Natural killer cell (primary cell): ENCODE measurements around the gene DDAH1. TPM values are rescaled to one million over a fixed set of nuclear protein-coding genes. Genes with fewer than 3 reads are reported as not detected.
A peak's percentile ranks its signal among the peaks of the same experiment; 100 is the strongest.

ENCODE experiments used
- ATAC-seq, 3 donors: fragments of 150-1000 bp in 2 of 3; fragments of 200-7000 bp in 1 of 3; cut with Tn5 transposase; 1 replicate in 1 of 3; 2 replicates in 2 of 3; pipeline ENCODE4 v1.10.0; 2021; ENCODE audit warnings: mild to moderate bottlenecking in 2 of 3, moderate library complexity in 2 of 3
- DNase-seq, 2 donors: peaks; one replicate each; pipeline versions ENCODE4 v3.0.0 to v3.0.0-alpha.2; 2013 to 2021; ENCODE audit warnings: mixed read lengths in 1 of 2
- H3K27ac ChIP-seq: one replicate; pipeline ENCODE4 v1.5.1; 2013; ENCODE audit warnings: mild to moderate bottlenecking, low read length
- H3K27me3 ChIP-seq: one replicate; pipeline ENCODE4 v1.6.1; 2013; ENCODE audit warnings: low read length; ENCODE audit not compliant: control insufficient read depth, insufficient read depth
- H3K36me3 ChIP-seq: one replicate; pipeline ENCODE4 v1.6.1; 2013; ENCODE audit warnings: low read length; ENCODE audit not compliant: control insufficient read depth, insufficient read depth
- H3K4me1 ChIP-seq: one replicate; pipeline ENCODE4 v1.6.1; 2013; ENCODE audit warnings: low read length; ENCODE audit not compliant: control insufficient read depth, insufficient read depth
- H3K4me3 ChIP-seq: one replicate; pipeline ENCODE4 v1.5.1; 2013; ENCODE audit warnings: low read length
- H3K9me3 ChIP-seq: one replicate; pipeline ENCODE4 v1.6.1; 2013; ENCODE audit warnings: low read length; ENCODE audit not compliant: control insufficient read depth, insufficient read depth
- H3K27ac Mint-ChIP-seq, 2 donors: one replicate each; pipeline ENCODE4 v1.8.0; 2022; ENCODE audit warnings: mild to moderate bottlenecking in 2 of 2, mixed read lengths in 2 of 2, moderate library complexity in 1 of 2
- H3K27me3 Mint-ChIP-seq, 2 donors: one replicate each; pipeline ENCODE4 v1.8.0; 2022; ENCODE audit warnings: low read depth in 2 of 2, mixed read lengths in 2 of 2
- H3K36me3 Mint-ChIP-seq: one replicate; pipeline ENCODE4 v1.8.0; 2022; ENCODE audit warnings: mixed read lengths
- H3K4me1 Mint-ChIP-seq, 2 donors: one replicate each; pipeline ENCODE4 v1.8.0; 2022; ENCODE audit warnings: mixed read lengths in 2 of 2
- H3K4me3 Mint-ChIP-seq: one replicate; pipeline ENCODE4 v1.8.0; 2022; ENCODE audit warnings: mild to moderate bottlenecking, moderate library complexity, mixed read lengths
- H3K9me3 Mint-ChIP-seq, 2 donors: one replicate each; pipeline ENCODE4 v1.8.0; 2022; ENCODE audit warnings: mixed read lengths in 2 of 2
- WGBS: methylation state at CpG from one replicate; pipeline ENCODE4 v1.1.7; 2013; ENCODE audit warnings: missing lambda C conversion rate; ENCODE audit not compliant: insufficient coverage; 5-methylcytosine and 5-hydroxymethylcytosine counted together
- intact Hi-C: fragments of 100-400 bp; cut with micrococcal nuclease; formaldehyde crosslinking; loops from one replicate; pipeline ENCODE4 v1.14.2; 2022
- total RNA-seq, 4 donors: library from RNA; stranded (reverse); fragments of 120-200 nt in 1 of 4; gene quantifications; one replicate each; pipeline versions ENCODE4 v1.2.3 to v1.2.4, GENCODE V29; 2013 to 2022
- TF ChIP-seq, protein P1 (sequence below): fragments of 200-600 bp; IDR thresholded peaks from one replicate; pipeline ENCODE4 v1.8.0; 2022; ENCODE audit warnings: antibody characterized with exemption

The DDAH1 gene
- total RNA-seq, 3 donors from 2014 or later (not counting 1 experiment from before 2014, with no cell fraction given), result 0.07 to 0.20 TPM; not detected in 1

DNA sequence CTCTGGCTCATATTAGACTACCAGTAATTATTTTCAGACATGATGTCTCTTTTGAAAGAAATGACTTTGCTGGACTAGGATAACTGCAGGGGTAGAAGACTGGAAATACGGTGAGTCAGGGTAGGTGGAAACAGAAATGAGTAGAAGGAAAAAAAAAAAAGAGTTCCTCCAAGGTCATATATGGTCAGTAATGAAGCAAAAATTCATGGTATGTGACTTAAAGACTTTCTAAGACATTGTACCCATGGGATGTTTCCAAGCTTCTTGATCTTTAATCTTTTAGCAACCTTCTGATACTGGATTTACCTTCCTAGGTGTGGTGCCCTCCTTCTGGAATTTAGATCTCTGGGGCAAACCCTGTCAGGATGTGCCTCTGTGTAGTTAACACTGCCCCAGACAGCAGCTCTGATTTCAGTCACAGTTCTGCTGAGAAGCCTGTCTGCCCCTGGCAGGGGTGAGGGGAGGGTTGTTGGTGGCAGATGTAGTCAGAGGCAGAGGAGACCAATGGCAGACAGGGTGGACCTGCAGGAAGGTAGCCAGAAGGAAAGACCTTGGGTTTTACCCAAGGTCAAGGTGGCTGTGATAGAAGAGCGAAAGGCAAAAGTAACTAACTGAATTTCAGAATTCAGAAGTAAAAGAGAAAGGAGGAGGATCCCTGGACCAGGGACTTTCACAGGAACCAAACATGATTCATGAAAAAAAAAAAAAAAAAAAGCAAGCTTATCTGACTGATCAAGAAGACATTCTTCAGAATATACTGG is 144.4 kb downstream of the DDAH1 start:
- Mint-ChIP-seq H3K36me3 (no peaks in the 10 kb centered on the region), H3K27me3 (peaks cover 47 to 73% of the 10 kb centered on the region in 2 donors), H3K4me1 (peaks cover 0 to 5% of the 10 kb centered on the region in 2 donors), H3K4me3 (no peak overlapping the region), H3K9me3 (no peaks in the 10 kb centered on the region), H3K27ac (no peak overlapping the region)
- ATAC-seq (peak in 1 of 3 donors; percentile 24), DNase-seq (no peak)
- Histone ChIP-seq H3K4me3 (no peak overlapping the region), H3K36me3 (no peaks in the 10 kb centered on the region), H3K27ac (no peak overlapping the region), H3K27me3 (peaks cover 33% of the 10 kb centered on the region), H3K9me3 (no peaks in the 10 kb centered on the region), H3K4me1 (peaks cover 4% of the 10 kb centered on the region)
- TF ChIP-seq, protein P1, sequence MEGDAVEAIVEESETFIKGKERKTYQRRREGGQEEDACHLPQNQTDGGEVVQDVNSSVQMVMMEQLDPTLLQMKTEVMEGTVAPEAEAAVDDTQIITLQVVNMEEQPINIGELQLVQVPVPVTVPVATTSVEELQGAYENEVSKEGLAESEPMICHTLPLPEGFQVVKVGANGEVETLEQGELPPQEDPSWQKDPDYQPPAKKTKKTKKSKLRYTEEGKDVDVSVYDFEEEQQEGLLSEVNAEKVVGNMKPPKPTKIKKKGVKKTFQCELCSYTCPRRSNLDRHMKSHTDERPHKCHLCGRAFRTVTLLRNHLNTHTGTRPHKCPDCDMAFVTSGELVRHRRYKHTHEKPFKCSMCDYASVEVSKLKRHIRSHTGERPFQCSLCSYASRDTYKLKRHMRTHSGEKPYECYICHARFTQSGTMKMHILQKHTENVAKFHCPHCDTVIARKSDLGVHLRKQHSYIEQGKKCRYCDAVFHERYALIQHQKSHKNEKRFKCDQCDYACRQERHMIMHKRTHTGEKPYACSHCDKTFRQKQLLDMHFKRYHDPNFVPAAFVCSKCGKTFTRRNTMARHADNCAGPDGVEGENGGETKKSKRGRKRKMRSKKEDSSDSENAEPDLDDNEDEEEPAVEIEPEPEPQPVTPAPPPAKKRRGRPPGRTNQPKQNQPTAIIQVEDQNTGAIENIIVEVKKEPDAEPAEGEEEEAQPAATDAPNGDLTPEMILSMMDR, result no peak
- intact Hi-C loops, result no loop called here
- WGBS, result 80% methylated on average over 2 of the region's 2 CpGs

DNA sequence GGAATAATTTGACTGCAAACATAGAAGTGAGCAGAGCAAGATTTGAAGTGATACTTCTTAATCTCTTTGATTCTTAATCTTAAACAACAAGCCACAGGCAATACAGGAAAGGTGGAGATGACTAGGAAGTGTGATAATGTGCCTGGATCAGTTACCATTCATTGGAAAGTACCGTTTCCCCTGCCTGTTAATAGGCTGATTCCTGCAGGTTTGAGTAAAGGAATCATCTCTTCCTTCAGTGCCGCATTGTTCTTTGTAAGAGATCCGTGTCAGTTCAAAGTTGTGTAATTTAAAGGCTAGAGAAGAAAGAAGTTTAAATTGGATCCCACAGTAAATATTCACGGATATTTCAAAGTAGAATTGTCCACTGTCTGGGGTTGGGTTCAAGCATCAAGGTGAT is 145.0 kb downstream of the DDAH1 start:
- H3K9me3 Mint-ChIP-seq, result no peaks in the 10 kb centered on the region
- 59% methylated on average over 4 of the region's 4 CpGs for WGBS
- peaks cover 0 to 5% of the 10 kb centered on the region in 2 donors for H3K4me1 Mint-ChIP-seq
- Histone ChIP-seq H3K36me3 (no peaks in the 10 kb centered on the region), H3K4me1 (peaks cover 4% of the 10 kb centered on the region), H3K27me3 (peaks cover 33% of the 10 kb centered on the region), H3K9me3 (no peaks in the 10 kb centered on the region), H3K4me3 (no peak overlapping the region), H3K27ac (no peak overlapping the region)
- ATAC-seq (no peak), DNase-seq (no peak)
- H3K27me3 Mint-ChIP-seq, result peaks cover 43 to 70% of the 10 kb centered on the region in 2 donors
- H3K36me3 Mint-ChIP-seq, result no peaks in the 10 kb centered on the region
- no peak overlapping the region for H3K27ac Mint-ChIP-seq
- intact Hi-C loops, result no loop called here
- no peak overlapping the region for H3K4me3 Mint-ChIP-seq
- TF ChIP-seq, protein P1, result no peak

DNA sequence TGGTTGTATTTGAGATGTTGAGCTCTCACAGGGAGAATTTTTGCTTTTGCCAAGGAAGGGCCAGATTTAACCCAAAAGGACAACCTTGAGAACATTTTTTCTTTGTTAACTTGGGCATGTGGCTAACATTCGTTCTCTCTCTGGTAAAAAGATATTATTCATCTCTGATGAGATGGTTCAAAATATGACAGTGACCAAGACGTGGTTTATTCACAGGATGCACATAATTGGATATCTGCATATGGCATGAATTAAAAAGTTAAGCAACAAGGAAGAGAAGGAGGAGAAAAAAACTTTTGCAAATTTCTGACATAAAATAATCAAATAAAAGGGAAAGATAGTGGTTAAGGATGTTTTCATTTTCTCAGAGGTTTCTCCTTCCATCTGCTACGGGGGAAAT is 145.5 kb downstream of the DDAH1 start:
- Mint-ChIP-seq H3K9me3 (no peaks in the 10 kb centered on the region), H3K4me3 (no peak overlapping the region), H3K27ac (no peak overlapping the region), H3K4me1 (peaks cover 0 to 5% of the 10 kb centered on the region in 2 donors), H3K27me3 (peaks cover 44 to 70% of the 10 kb centered on the region in 2 donors), H3K36me3 (no peaks in the 10 kb centered on the region)
- H3K4me1 ChIP-seq, result peaks cover 4% of the 10 kb centered on the region
- H3K4me3 ChIP-seq, result no peak overlapping the region
- TF ChIP-seq, protein P1, result no peak
- DNase-seq (no peak), ATAC-seq (no peak)
- no peak overlapping the region for H3K27ac ChIP-seq
- intact Hi-C loops, result no loop called here
- no peaks in the 10 kb centered on the region for H3K36me3 ChIP-seq
- peaks cover 33% of the 10 kb centered on the region for H3K27me3 ChIP-seq
- WGBS, result 70% methylated on average over 3 of the region's 3 CpGs
- H3K9me3 ChIP-seq, result no peaks in the 10 kb centered on the region
